A204.1 (cell line): ENCODE data around the gene MORC2.

ENCODE experiments used
- FAIRE-seq: peaks from 2 replicates; lab custom pipeline; 2012; peaks lifted over from hg19 to GRCh38; lab: Jason Lieb, UNC

The MORC2 gene

DNA sequence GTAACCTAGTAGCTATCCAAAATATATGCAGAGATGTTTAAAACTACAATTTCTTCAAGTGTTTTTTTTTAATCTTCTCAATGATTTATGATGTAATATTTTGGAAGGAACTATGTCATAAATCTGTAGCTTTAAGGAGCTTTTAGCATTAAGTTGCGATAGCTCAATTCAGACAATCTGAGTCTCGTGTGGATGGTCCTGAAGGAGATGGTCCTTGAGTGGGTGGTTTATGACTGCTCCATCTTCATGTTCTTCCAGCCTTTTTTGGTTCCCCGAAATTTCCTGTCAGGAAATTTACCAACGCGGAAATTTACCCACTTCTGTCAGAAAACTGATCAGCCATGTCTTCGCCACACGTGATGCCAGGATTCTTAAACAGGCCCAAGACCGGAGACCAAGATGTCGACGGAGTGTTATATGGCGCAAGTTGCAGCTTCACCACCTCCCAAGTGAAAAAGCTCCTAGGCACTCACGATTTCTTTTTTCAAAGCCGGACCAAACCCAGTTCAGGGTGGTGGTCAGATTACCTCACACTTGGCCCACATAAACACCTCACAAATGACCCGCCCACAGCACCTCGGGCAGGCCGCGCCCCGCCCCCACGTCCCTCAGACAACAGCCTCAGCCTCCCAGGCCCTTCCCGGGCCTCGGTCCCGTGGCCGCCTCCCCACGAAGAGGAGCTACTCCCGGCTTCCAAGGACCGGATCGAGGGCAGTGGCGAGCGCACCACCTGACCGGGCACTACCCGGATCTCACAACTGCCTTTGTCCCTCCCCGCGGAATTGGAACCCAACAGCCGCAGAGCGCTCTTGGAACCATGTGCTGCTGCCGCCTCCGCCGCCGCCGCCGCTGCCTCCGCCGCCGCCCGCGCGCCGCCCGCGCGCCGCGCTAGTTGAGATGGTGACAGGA lies at the start of gene MORC2:
Gene MORC2 (minus strand): TSS at position 760 of the 909 bp plus-strand sequence. CDS start 885 bp downstream, outside the sequence.
- FAIRE-seq = no peak

DNA sequence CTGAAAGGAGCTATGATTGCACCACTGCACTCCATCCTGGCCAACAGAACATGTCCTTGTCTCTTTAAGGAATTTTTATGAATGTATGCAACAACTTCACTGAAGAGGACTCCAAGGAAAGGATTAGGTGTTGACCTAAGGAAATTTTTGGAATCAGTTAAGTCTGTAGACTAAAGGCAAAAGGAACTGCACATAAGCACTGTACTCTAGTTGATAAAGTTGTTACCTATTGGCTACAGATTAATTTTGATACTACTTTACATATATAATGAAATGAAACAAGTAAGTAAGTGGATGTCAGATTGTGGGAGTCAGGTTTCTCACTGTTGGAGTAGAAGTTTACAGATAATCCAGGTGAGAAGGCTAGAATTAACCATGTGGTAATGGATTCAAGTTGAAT lies 37.0 kb upstream of the MORC2 start:
- FAIRE-seq = no peak

DNA sequence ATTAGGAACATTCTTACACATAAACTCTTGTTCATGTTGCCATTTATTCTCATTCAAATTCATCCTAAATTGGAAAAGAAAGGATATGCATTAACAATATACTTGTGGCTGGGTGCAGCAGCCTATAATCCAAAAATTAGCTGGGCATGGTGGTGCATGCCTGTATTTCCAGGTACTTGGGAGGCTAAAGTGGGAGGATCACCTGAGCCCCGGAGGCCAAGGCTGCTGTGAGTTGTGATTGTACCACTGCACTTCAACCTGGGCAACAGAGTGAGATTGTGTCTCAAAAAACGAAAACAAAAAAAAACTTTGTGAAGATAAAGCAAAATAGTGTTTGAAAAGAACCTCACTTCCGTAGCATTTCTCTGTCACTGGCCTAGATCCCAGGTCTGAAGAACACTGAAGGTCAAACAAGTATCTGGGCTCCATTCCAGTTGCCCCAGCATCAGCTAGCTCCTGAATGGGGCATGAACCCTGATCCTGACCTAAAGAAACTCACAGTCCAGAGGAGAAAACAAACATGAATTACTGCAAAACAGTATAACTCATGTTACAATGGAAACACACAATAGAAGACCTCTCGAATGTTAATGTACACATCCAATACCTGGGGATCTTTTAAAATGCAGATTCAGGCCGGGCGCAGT lies 32.7 kb upstream of the MORC2 start:
- no peak for FAIRE-seq

DNA sequence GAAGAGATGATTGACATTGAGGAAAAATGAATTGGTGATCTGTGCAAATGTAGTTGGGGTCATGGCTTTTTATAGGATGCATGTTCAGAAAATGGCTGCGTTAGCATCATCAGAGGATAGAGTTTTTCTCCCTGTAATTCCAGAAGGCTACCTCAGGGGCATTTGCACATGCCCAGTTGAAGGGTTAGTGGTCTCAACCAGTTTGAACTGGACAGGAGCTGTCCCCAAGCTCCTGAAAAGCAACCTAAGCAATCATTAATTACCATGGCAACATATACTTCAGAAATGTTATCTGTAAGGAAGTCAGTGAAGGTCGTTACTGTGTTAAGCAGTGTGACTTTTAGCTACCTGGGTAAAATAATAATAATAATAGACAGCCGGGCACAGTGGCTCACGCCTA lies 29.8 kb upstream of the MORC2 start:
- no peak for FAIRE-seq

DNA sequence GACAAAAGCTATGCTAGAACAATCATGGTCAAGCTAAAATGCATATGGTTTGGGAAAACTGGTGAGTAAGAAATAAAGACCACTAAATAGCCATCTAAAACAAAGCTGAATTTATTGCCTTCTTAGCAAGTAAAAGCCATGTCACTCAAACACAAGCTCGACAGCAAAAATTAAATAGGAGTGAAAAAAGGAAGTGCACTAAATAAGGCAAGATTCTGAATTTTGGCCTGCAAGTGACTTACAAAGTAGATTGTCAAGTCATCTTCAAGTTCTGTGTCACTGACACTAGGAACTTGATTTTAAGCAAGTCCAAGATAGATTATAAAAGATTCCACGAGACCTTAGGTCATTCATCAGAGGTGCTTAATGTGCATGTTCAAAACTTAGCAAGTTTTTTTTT lies 27.9 kb upstream of the MORC2 start:
- no peak for FAIRE-seq

DNA sequence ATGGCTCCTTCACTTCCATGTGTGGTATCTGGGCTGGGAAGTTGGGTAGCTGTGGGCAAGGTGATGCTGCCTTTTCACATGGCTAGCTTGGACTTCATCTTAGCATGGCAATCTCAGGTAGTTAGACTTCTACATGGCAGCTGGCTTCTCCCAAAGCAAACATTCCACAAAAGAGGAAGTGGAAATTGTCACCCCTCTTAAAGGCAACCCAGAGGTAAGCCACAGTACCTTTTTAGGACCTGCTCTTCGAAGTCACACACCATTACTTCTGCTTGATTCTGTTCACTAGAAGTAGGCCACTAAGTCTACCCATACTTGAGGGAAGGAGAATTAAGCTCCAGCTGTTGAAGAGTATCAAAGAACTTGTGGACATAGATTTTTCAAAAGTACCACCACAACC lies 26.4 kb upstream of the MORC2 start:
- no peak for FAIRE-seq

DNA sequence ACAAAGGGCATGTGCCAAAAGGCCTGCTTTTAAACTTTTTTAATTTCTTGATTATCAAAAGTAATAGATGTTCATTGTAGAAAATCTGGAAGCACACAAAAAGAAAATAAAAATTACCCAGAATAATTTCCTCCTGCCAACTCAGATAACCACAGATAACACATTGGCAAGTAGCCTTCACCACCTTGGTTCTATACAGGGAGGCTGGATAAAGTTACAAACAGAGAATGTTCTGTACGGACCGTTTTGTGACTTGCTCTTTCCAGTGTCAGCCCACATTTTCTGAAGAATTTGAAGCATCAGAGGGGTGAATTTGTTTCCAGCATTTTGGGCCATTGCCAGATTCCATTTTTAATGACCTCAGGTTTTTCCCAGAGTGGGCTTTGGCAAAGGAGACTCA lies 24.0 kb upstream of the MORC2 start:
- FAIRE-seq = no peak

DNA sequence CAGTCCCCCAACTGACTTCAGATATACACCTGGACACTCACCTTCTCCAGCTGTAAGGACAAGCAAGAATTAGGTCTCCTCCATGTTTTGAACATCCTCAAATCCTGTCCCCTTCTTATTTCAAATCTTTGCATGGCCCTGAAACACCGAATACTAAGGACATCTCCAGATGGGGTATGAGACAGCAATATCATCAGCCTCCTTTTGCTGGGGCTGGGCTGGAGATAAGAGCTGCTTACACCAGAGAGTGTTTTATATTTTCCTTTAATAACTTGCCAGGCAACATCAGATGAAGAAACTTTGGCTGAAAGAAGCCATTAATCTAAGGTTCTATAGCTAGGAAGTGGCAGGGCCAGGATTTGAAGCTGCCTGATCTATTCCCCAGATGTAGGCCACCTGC lies 22.1 kb upstream of the MORC2 start:
- no peak for FAIRE-seq

DNA sequence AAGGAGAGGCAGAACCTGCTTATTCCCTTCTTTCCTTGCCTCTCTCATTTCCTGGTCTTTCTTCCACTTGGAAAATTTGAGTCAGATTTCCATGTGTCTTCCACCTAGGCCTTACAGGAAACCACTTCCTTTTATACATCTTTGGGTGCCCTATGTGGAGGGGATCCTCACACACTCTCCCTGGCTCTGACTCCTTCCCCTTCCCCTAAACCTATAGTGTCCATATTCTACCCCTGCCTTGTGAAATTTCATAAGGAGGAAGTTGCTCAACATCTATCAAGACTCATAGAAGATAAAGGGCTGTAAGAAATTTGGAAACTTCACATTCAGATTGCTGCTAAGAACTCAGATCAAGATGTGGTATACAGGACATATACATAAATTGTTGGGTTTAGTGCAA lies 20.9 kb upstream of the MORC2 start:
- no peak for FAIRE-seq

DNA sequence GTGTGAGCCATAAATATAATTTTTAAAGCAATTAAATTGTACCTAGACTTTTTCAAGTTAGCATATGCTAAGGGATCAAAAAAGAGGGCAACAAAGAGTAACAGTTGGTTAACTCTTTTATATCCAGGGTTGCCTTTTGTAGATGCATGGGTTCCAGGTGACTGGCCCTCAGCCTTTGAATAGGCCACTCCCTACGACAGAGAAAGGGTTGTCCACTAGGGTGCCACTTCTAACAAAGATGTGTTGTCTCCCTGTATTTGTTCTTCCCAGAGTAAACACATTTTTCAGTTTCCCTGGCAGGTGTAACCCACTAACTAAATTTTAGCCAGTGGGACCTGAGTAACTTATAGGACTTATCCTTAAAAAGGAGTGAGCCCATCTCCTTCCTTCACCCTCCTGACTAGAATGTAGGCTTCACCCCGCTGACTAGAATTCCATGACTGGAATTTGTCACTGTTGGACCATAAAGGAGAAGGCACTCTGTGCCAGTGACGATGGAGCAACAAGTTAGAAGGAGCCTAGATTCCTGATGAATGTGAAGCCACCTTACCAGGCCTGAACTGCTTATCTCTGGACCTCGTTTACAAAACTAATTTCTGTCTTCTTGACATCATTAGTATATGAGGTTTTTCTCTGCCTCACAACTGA lies 17.1 kb upstream of the MORC2 start:
- no peak for FAIRE-seq

DNA sequence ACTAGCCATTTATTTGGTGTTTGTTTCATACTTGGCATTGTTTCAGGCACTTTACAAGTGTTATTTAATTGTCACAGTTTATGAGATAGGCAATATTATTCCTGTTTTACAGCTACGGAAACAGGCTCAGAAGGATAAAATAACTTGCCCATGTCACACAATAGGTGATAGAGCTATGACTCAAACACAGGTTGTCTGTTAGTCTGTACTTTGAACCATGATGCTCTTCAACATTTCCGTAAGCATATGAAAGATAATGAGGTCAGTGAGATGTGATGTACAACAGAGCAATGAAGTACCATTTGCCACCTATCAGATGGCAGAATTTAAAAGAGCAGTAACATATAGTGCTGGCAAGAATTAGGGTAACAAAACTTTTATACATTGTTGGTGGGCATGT lies 15.7 kb upstream of the MORC2 start:
- no peak for FAIRE-seq

DNA sequence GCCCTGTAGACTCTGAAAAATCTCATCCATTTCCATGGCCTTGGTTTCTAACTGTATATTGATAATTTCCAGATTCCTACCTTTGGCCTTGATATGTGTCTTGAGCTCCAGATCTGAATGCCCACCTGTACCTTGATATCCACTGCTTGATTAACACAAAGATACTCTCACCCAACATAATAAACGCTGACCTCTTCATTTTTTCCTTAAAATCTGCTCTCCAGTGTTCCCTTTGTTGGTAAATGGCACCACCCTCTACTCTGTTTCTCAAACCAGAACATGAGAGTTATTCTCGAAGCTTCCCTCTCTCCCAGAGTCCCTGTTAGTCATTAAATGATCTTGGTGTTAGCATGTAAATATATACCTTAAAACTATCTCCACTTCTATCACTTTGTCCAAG lies 13.9 kb upstream of the MORC2 start:
- no peak for FAIRE-seq

DNA sequence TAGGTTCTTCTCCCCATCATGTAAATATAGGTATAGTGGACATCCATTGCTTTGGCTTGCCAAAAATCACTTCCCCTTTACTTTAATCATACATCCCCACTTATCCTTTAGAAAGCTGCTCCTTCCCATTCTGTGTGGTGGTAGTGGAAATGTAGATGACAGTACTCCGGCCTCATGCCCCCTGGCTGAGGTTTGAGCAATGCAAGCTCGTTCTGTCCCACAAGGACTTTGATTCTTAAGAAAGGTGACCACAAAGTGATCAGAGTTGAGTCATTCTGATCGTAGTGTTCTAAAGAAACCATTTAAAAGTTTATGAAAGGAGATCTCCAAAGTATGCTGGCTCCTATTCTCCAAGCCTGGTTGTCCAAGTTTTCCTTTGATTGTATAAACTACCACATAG lies 11.4 kb upstream of the MORC2 start:
- no peak for FAIRE-seq

DNA sequence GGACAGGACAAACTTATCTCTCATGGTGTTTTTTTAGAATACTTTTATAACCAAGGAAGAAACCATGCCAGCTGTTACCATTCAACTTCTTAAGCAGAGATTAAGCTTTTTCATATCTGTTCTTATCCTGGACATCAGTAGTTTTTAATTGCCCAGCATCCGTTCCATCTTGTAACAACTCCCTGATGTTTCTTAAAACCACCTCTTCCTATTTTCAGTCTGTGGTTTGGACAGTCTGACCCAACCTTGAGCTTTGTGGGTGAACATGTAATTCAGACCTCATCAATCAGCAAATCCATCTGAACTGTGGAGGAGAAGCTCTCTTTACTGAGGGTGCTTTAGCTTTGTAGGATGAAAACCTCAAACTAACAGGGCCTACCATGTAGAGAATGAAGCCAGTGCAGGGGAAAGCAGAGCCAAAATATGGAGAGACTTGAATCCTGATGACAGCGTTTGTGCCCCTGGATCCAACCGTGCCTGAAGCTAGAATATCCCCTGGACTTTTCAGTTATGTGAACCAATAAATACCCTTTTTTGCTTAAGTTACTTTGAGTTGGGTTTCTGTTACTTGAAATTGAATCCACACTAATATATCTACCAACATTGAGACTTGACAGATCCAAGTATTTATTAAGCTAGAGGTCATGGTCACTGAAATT lies 9.9 kb upstream of the MORC2 start:
- no peak for FAIRE-seq

DNA sequence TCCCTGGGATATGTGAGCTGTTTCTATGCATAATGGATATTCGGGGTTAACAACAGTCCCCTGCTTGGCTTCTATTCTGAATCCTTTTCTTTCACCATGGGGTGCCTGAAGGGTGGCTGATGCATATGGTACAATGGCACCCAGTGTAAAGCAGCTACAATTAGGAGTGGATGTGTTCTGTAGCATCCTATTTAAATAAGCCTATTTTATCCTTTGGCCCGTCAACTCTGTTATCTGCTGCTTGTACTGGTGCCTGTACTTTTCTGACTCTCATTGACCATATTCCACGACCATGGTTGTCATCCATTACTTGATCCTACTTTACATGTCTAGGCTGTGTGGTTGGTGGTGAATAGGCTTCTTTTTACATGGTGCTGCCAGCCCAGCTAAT lies 1.8 kb upstream of the MORC2 start:
- no peak for FAIRE-seq

DNA sequence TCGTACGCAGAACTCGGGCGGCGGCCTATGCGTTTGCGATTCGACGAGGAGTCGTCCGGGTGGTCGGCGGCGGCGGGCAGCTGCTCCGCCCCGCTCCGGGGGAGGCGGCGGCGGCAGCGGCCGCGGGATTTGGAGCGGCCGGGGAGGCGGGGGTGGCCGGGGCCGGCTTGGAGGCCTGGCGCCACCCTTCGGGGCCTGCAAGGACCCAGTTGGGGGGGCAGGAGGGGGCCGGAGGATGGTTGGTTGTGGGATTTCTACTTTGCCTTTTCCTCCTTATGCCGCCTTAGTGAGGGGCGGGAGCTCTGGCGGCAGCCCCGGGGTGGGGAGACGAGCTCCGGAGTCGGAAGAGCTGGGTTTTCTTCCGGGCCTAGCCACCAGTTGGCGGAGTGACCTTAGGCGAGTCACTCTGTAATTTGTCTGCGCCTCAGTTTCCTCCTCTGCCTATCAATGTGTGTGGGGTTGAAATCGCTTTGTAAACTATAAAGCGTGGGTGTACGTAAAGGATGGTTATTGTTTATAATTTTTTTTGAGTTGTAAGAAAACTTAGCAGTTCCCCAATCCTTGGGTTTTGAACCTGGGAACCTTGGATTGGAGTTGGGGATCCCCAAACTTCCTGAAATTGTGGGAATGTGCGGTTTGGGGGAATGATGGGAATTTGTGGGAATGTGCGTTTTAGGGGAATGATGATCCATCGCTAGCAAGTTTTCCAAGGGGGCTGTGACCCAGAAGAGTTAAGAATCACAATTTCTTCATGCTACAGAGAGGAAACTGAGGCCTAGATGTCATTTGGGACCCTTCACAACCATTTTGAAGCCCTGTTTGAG lies 1.2 kb upstream of the MORC2 start:
- no peak for FAIRE-seq

DNA sequence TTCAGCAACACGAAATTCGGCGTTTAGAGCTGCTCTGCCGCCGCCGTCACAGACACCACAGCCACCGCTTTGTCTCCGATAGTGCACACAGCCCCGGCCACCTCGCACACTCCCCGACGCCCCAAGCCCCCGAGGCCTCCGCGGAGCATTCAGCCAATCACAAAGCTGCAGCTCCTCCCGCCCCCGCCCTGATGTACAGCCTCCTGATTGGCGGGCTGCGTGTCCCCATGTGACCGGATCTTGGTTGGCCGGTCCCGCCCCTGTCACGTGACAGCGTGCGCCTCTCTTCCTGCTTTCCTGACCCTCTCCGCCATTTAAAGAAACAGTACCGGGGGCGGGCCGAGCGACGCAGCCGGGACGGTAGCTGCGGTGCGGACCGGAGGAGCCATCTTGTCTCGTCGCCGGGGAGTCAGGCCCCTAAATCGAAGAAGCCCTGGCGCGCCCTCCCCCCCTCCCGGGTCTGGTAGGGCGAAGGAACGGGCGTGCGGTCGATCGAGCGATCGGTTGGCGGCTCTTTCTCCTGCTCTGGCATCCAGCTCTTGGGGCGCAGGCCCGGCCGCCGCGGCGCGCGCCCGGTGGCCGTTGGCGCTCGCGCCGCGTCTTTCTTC lies 454 bp upstream of the MORC2 start, which contains the start of gene TUG1:
Gene TUG1 (plus strand): TSS at position 342 of the 608 bp plus-strand sequence.
- FAIRE-seq = peak; percentile 81

DNA sequence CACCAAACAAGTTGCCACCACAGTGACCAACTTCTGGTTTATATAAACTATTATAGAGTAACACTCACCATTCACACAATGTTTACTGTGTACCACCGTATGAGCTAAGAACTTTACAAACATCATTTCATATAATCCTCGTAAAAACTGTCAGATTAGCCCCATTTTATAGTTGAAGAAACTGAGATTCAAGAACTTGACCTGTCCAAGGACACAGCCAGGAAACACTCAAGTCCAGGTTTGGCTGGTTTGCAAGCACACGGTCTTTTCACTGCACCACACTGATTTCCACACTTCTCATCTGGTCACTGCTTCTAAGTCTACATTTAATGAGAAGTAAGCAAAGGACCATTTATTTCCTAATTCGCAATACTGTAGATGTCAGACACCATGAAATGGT lies 3.7 kb downstream of the MORC2 start:
- FAIRE-seq = no peak

DNA sequence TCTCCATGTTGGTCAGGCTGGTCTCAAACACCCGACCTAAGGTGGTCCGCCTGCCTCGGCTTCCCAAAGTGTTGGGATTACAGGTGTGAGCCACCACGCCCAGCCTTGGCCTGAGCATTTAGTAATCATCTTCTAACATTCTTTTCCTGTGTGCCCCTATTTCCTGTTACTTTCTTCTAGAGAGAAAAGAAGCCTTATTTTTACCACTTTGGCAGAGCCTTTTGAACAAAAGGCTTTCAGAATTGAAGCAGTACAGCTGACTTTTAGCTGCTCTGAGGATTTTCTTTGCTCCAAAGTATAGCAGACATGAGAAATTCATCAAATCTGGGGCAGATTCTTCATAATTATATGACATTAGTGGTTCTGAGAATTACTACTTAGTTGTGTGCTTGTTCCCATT lies 13.4 kb downstream of the MORC2 start:
- FAIRE-seq = no peak

DNA sequence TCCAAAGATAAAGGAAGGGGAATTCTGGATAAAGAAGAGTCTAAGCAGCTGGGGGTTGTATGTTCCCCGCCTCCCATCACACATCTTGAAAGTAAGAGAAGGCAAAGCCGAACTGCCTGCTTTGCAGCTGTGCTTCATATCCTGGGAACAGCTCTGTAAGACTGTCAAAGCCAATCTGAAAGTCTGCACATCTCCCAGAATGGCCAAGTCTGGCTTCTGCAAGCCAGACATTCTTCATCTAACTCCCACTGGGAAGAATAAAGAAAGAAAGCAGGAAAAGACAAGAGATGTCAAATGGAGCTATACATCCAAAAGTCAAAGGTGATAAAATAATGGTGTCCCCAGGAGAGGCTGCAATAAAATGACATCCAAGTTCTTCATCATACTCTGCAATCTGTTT lies 15.4 kb downstream of the MORC2 start:
- no peak for FAIRE-seq

DNA sequence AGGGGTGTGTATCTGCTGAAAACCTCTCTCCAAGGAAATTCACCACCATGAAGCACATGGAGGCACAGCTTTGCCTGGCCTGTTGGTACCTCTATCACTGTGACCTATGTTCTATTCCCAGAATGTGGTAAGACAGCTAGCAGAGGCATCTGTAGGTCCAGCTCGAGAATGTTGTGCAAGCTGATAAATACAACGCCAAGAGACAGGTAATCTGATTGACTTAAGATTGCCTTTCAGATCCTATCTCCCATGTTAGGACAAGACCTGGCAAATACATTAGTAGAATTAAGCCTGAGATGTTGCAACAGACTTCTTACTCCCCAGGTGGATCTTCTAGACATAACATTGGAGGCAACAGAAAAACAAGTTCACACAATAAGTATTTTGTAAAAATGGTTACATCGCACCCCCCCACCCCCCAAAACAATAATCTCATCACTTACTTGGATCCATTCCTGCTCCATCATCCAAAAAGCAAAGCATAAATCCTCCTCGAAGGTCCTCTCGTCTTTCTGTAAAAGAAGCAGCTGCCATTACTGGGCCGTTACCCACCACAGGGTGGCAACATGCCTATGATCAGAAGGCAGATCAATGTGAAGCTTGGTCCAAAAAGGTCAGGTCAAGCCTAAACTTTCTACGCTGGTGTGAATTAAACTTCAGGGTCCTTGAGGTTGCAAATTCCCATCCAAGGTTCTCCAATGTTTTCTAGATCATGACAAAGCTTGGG lies 18.5 kb downstream of the MORC2 start:
- FAIRE-seq = no peak
